Common myeloid progenitor, CD34-positive (primary cell): ENCODE results near the gene ESYT1.
"Not testable (repeated sequence)": the region's sequence is repeated elsewhere in the genome, so short reads cannot be mapped to it uniquely, and the experiment has no call there.

Source experiments
- CTCF ChIA-PET: fragments of 350-600 bp; sonication (Branson Sonifier 250); formaldehyde crosslinking; loops from one replicate; lab custom pipeline; 2021; ENCODE audit warnings: antibody characterized with exemption; lab: Charles Lee
- POLR2A ChIA-PET: fragments of 350-600 bp; sonication (Branson Sonifier 250); formaldehyde crosslinking; loops from one replicate; lab custom pipeline; 2021; ENCODE audit warnings: antibody characterized with exemption; lab: Charles Lee
- DNase-seq, 3 donors: peaks; one replicate each; pipeline versions ENCODE4 v3.0.0 to v3.0.0-alpha.2; 2013
- H3K27ac ChIP-seq, 2 experiments: 1 replicate in 1 of 2; 2 replicates in 1 of 2; pipeline ENCODE4 v1.7.0; 2013; ENCODE audit warnings: inconsistent platforms in 2 of 2, low read length in 2 of 2, mild to moderate bottlenecking in 2 of 2, low read depth in 1 of 2, moderate library complexity in 1 of 2; ENCODE audit not compliant: severe bottlenecking in 2 of 2, insufficient read depth in 1 of 2, poor library complexity in 1 of 2
- H3K27me3 ChIP-seq, 5 experiments: replicated peaks in 2 of 5; 1 replicate in 3 of 5; 2 replicates in 2 of 5; pipeline versions ENCODE4 v1.6.1 to v1.7.0; 2013; ENCODE audit warnings: low read length in 4 of 5, mild to moderate bottlenecking in 2 of 5, moderate library complexity in 2 of 5, inconsistent platforms in 1 of 5; ENCODE audit not compliant: insufficient read depth in 5 of 5, control insufficient read depth in 4 of 5
- H3K36me3 ChIP-seq, 4 experiments: 1 replicate in 2 of 4; 2 replicates in 2 of 4; pipeline versions ENCODE4 v1.6.1 to v1.7.0; 2013; ENCODE audit warnings: low read length in 3 of 4, control low read depth in 1 of 4, mild to moderate bottlenecking in 1 of 4; ENCODE audit not compliant: control insufficient read depth in 4 of 4, insufficient read depth in 4 of 4
- H3K4me1 ChIP-seq, 4 experiments: 1 replicate in 3 of 4; 2 replicates in 1 of 4; pipeline versions ENCODE4 v1.6.1 to v1.7.1; 2013; ENCODE audit warnings: low read length in 3 of 4, mild to moderate bottlenecking in 3 of 4, control low read depth in 1 of 4, inconsistent platforms in 1 of 4, moderate library complexity in 1 of 4; ENCODE audit not compliant: control insufficient read depth in 4 of 4, insufficient read depth in 4 of 4; ENCODE audit errors: control extremely low read depth in 1 of 4
- H3K4me3 ChIP-seq, 7 experiments: 1 replicate in 4 of 7; 2 replicates in 3 of 7; pipeline versions ENCODE4 v1.5.1 to v1.7.0; 2013; ENCODE audit warnings: mild to moderate bottlenecking in 7 of 7, low read length in 6 of 7, moderate library complexity in 6 of 7, inconsistent platforms in 2 of 7, low read depth in 2 of 7, control low read depth in 1 of 7; ENCODE audit not compliant: insufficient read depth in 4 of 7, control insufficient read depth in 1 of 7; ENCODE audit errors: extremely low read depth in 1 of 7
- H3K9me3 ChIP-seq, 5 experiments: 1 replicate in 4 of 5; 2 replicates in 1 of 5; pipeline versions ENCODE4 v1.6.1 to v1.7.1; 2013; ENCODE audit warnings: low read length in 4 of 5, mild to moderate bottlenecking in 2 of 5, inconsistent platforms in 1 of 5, low read depth in 1 of 5, moderate library complexity in 1 of 5; ENCODE audit not compliant: control insufficient read depth in 4 of 5, insufficient read depth in 2 of 5; ENCODE audit errors: control extremely low read depth in 1 of 5
- WGBS: methylation state at CpG from one replicate; pipeline ENCODE4 v1.1.5; 2013; ENCODE audit not compliant: insufficient coverage; 5-methylcytosine and 5-hydroxymethylcytosine counted together

Gene ESYT1

DNA sequence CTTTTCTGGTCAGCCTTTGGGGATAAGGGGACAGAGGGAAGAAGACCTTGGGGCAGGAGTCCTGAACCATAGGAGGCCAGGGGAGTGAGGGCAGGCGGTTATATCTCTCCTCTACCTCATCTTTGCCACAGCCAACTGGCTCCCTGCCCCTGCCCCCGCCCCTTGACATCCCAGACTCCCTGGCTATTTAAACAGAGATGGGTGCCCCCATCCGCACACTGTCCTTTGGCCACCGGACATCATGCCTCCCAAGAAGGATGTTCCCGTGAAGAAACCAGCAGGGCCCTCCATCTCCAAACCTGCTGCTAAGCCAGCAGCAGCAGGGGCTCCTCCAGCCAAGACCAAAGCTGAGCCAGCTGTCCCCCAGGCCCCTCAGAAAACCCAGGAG is 25.6 kb downstream of the ESYT1 start:
- H3K4me1 ChIP-seq, result peaks cover 3 to 46% (median 36%) of the 10 kb centered on the region in 4 experiments
- peaks cover 0 to 13% (median 8%) of the 10 kb centered on the region in 4 experiments for H3K36me3 ChIP-seq
- H3K27ac ChIP-seq, result no peak overlapping the region
- ChIA-PET CTCF (interaction anchor here (0.9 to 3.1 kb wide), 5 partner anchors 10 to 86 kb away, joined by 3 to 15 read pairs (median 4); partner anchors contain the start of gene ESYT1), POLR2A (no interaction called here)
- H3K4me3 ChIP-seq, result peak overlapping the region in 2 of 7 experiments; percentile 77 to 88
- H3K27me3 ChIP-seq, result no peaks in the 10 kb centered on the region
- DNase-seq, result no peak
- 100% methylated on average over 3 of the region's 5 CpGs for whole genome bisulfite sequencing
- H3K9me3 ChIP-seq, result no peaks in the 10 kb centered on the region

DNA sequence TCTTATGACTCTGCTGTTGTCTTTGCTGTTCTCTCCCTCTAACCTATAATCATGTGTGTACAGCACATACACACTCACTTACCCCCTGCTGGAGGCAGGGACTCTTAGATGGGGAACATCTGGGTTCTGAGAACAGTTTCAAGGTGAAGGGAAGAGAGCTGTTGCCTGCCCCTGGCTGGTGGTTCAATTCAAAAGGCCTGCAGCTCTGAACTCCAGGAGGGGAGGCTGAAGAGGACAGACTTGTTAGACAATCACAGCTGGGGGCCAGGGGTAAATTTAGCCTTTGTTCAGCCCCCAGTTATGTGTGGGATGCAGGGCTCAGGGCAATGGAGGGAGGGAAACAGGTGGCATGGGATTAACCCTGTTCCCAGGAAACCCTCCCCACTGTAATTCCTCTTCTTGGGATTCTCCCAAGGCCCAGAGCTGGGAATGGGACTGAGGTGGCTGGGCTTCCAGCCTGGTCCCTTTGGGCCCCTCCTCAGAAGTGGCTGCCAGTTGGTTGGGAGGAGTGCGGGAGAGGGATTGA is 26.2 kb downstream of the ESYT1 start:
- no CpG with 5 or more reads among the region's 1 CpG for WGBS
- H3K9me3 ChIP-seq, result no peaks in the 10 kb centered on the region
- H3K36me3 ChIP-seq, result peaks cover 0 to 13% (median 8%) of the 10 kb centered on the region in 4 experiments
- H3K4me3 ChIP-seq, result no peak overlapping the region
- no peak for DNase-seq
- no peaks in the 10 kb centered on the region for H3K27me3 ChIP-seq
- H3K4me1 ChIP-seq, result peaks cover 6 to 53% (median 41%) of the 10 kb centered on the region in 4 experiments
- H3K27ac ChIP-seq, result no peak overlapping the region
- CTCF ChIA-PET, result interaction anchor here (0.7 to 3.1 kb wide), 13 partner anchors 9 to 87 kb away, joined by 3 to 15 read pairs (median 3); partner anchors contain the start of genes ESYT1, SMARCC2 and ZC3H10
- POLR2A ChIA-PET, result no interaction called here

DNA sequence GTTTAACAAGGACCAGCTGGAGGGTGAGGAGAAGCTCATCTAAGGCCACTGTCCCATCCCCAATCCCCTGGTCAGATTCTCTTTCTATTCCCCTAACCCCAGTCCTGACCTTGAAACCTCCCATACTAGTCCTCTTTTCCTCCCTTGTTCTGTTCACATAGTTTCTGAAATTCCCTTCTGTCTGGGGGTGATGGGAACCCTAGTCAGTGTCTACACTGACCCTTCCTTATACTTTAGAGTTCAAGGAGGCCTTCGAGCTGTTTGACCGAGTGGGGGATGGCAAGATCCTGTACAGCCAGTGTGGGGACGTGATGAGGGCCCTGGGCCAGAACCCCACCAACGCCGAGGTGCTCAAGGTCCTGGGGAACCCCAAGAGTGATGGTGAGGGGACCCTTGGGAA is 26.8 kb downstream of the ESYT1 start:
- H3K27ac ChIP-seq, result no peak overlapping the region
- CTCF ChIA-PET, result interaction anchor here (0.7 to 3.1 kb wide), 13 partner anchors 8 to 88 kb away, joined by 3 to 15 read pairs (median 3); partner anchors contain the start of genes ESYT1, SMARCC2 and ZC3H10
- H3K9me3 ChIP-seq, result no peaks in the 10 kb centered on the region
- H3K4me1 ChIP-seq, result peaks cover 10 to 58% (median 46%) of the 10 kb centered on the region in 4 experiments
- H3K36me3 ChIP-seq, result peaks cover 0 to 17% (median 12%) of the 10 kb centered on the region in 4 experiments
- no peak overlapping the region for H3K4me3 ChIP-seq
- WGBS, result no CpG with 5 or more reads among the region's 5 CpGs
- POLR2A ChIA-PET, result no interaction called here
- H3K27me3 ChIP-seq, result no peaks in the 10 kb centered on the region
- DNase-seq, result no peak

DNA sequence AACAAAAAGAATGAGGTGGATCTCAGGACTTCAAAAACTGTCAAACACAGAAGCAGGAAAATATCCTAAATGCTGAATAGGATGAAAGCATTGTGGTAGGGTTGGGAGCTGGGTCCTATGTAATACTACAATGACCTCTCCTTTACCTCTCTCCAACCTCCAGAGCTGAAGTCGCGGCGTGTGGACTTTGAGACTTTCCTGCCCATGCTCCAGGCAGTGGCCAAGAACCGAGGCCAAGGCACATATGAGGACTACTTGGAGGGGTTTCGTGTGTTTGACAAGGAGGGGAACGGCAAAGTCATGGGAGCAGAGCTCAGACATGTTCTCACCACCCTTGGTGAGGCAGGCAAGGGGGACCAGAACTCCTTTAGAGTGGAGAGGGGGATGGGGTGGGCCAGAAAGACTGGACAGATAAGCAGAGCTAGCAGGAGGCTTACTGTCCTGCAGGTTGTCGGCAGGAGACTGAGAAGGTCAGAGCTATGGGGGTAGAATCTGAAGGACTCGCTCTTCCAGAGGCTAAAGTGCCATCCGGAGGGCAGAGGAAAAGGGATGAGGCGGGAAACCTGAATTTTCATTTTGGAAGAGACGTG is 27.3 kb downstream of the ESYT1 start:
- ChIA-PET CTCF (interaction anchor here (1.0 to 3.1 kb wide), 12 partner anchors 8 to 36 kb away, joined by 3 to 15 read pairs (median 6); partner anchors contain the start of genes ESYT1, SMARCC2 and ZC3H10), POLR2A (interaction anchor here (0.7 kb wide), 1 partner anchor 67 kb away, joined by 3 read pairs; no protein-coding TSS in a partner anchor)
- DNase-seq, result no peak
- H3K27me3 ChIP-seq, result no peaks in the 10 kb centered on the region
- no peaks in the 10 kb centered on the region for H3K9me3 ChIP-seq
- H3K4me1 ChIP-seq, result peaks cover 12 to 62% (median 51%) of the 10 kb centered on the region in 4 experiments
- WGBS, result 96% methylated on average over 11 of the region's 11 CpGs
- H3K4me3 ChIP-seq, result no peak overlapping the region
- no peak overlapping the region for H3K27ac ChIP-seq
- H3K36me3 ChIP-seq, result peaks cover 0 to 22% (median 16%) of the 10 kb centered on the region in 4 experiments

DNA sequence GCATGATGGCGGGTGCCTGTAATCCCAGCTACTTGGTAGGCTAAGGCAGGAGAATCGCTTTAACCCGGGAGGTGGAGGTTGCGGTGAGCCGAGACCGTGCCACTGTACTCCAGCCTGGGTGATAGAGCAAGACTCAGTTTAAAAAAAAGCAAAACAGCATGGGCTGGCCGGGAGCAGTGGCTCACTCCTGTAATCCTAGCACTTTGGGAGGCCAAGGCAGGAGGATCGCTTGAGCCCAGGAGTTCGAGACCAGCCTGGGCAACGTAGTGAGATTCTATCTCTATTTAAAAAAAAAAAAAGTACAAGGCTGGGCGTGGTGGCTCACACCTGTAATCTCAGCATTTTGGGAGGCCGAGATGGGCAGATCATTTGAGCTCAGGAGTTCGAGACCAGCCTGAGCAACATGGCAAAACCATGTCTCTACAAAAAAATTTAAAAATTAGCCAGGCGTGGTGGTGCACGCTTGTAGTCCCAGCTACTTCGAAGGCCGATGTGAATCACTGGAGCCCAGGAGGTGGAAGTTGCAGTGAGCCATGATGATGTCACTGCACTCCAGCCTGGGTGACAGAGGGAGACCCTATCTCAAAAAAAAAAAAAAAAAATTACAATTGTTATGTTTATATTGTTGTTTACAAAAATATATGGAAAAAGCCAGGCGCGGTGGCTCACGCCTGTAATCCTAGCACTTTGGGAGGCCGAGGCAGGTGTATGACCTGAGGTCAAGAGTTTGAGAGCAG is 28.6 kb downstream of the ESYT1 start:
- POLR2A ChIA-PET, result interaction anchor here (0.6 to 0.8 kb wide), 2 partner anchors 41 to 112 kb away, joined by 3 to 4 read pairs; no protein-coding TSS in a partner anchor
- Histone ChIP-seq H3K4me1 (peaks cover 12 to 54% (median 48%) of the 10 kb centered on the region in 4 experiments), H3K27ac (peak overlapping the region; percentile 25 to 83), H3K36me3 (peaks cover 0 to 35% (median 27%) of the 10 kb centered on the region in 4 experiments), H3K4me3 (peak overlapping the region in 5 of 7 experiments; percentile 72 to 99 (median 94))
- not testable (repeated sequence) for H3K9me3 ChIP-seq, DNase-seq, H3K27me3 ChIP-seq
- WGBS, result 98% methylated on average over 12 of the region's 21 CpGs
- CTCF ChIA-PET, result interaction anchor here (1.0 to 2.2 kb wide), 4 partner anchors 19 to 301 kb away, joined by 3 to 9 read pairs (median 6); partner anchors contain the start of genes ESYT1 and SMARCC2

DNA sequence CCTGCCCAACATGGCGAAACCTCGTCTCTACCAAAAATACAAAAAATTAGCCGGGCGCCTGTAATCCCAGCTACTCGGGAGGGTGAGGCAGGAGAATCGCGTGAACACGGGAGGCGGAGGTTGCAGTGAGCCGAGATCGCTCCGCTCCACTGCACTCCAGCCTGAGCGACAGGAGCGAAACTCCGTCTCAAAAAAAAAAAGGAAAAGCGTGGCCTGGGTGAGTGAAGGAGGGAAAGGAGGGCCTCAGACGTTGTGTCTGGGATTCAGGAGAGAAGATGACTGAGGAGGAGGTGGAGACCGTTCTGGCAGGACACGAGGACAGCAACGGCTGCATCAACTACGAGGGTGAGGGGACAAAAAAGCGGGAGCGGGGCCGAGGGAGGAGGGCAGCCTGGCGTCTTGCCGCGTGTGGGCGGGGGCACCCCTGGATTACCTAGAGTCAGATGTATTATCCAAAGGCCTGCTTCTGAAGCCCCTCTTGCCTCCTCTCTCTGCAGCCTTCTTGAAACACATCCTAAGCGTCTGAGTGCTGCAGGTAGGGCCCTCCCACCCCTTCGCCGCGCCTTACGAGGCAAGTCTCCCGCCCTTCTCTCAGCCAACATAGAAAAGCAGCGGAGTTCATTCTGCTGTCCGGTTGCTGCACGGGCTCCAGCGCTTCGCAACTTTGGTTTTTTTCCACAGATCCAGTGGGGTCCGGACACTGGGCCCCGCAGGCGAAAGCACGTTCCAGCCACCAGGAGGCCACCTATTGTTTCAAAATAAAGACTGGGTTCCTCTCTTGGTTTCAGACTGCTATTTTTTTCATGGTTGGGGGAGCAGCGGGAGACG is 29.3 kb downstream of the ESYT1 start:
- peak; percentile 83 to 88 (median 87) for DNase-seq
- WGBS, result 1% methylated on average over 30 of the region's 45 CpGs
- Histone ChIP-seq H3K4me1 (peaks cover 12 to 50% (median 44%) of the 10 kb centered on the region in 4 experiments), H3K27ac (peak overlapping the region; percentile 25 to 83), H3K27me3 (no peaks in the 10 kb centered on the region), H3K9me3 (no peaks in the 10 kb centered on the region), H3K36me3 (peaks cover 0 to 42% (median 34%) of the 10 kb centered on the region in 4 experiments), H3K4me3 (peak overlapping the region; percentile 44 to 99 (median 75))
- POLR2A ChIA-PET, result interaction anchor here (0.5 to 2.6 kb wide), 4 partner anchors 11 to 113 kb away, joined by 3 to 24 read pairs (median 4); partner anchors contain the start of gene ESYT1
- CTCF ChIA-PET, result interaction anchor here (0.6 to 2.4 kb wide), 6 partner anchors 13 to 301 kb away, joined by 3 to 13 read pairs (median 6); partner anchors contain the start of genes ESYT1 and SMARCC2
